Heart left ventricle (tissue), 16 donors: ENCODE results near the gene SLC13A4. TPM values are rescaled to one million over a fixed set of nuclear protein-coding genes. Genes with fewer than 3 reads are reported as not detected.

Experiments
- ATAC-seq, 4 donors: fragments of 200-7000 bp; cut with Tn5 transposase; one replicate each; pipeline ENCODE4 v1.9.1; 2020 to 2022; ENCODE audit warnings: moderate library complexity in 4 of 4, mild to moderate bottlenecking in 3 of 4, moderate number of reproducible peaks in 1 of 4
- DNase-seq, 5 donors: peaks; one replicate each; pipeline ENCODE4 v3.0.0-alpha.2; 2020
- H3K27ac ChIP-seq, 12 donors: fragments of 200-600 bp; sonication (generic) in 4 of 12; one replicate each; pipeline versions ENCODE4 v1.5.0 to v1.8.0; 2016 to 2022; ENCODE audit warnings: mild to moderate bottlenecking in 2 of 12
- H3K27me3 ChIP-seq, 9 donors: fragments of 200-600 bp; sonication (generic) in 2 of 9; one replicate each; pipeline versions ENCODE4 v1.5.1 to v1.8.0; 2016 to 2022; ENCODE audit warnings: mild to moderate bottlenecking in 3 of 9
- H3K36me3 ChIP-seq, 9 donors: fragments of 200-600 bp; sonication (generic) in 2 of 9; one replicate each; pipeline versions ENCODE4 v1.5.0 to v1.8.0; 2018 to 2022; ENCODE audit warnings: mild to moderate bottlenecking in 2 of 9
- H3K4me1 ChIP-seq, 12 donors: fragments of 200-600 bp; sonication (generic) in 4 of 12; one replicate each; pipeline versions ENCODE4 v1.5.0 to v1.8.0; 2016 to 2022; ENCODE audit warnings: mild to moderate bottlenecking in 3 of 12
- H3K4me3 ChIP-seq, 12 donors: fragments of 200-600 bp; sonication (generic) in 4 of 12; one replicate each; pipeline versions ENCODE4 v1.5.0 to v1.8.0; 2017 to 2022; ENCODE audit warnings: mild to moderate bottlenecking in 9 of 12, moderate library complexity in 4 of 12
- H3K9me3 ChIP-seq, 12 donors: fragments of 200-600 bp; sonication (generic) in 4 of 12; one replicate each; pipeline versions ENCODE4 v1.5.0 to v1.8.0; 2016 to 2022; ENCODE audit warnings: mild to moderate bottlenecking in 1 of 12
- CTCF ChIP-seq, 12 donors: fragments of 200-600 bp; sonication (generic) in 4 of 12; IDR thresholded peaks; one replicate each; pipeline versions ENCODE4 v1.5.0 to v1.8.0; 2018 to 2022; ENCODE audit warnings: antibody characterized with exemption in 12 of 12, mild to moderate bottlenecking in 5 of 12
- POLR2A ChIP-seq, 2 donors: fragments of 450-650 bp; IDR thresholded peaks; one replicate each; pipeline ENCODE4 v1.6.1; 2017; ENCODE audit warnings: antibody characterized with exemption in 2 of 2, mild to moderate bottlenecking in 2 of 2, moderate library complexity in 2 of 2
- WGBS, 4 donors: extraction: QIAGEN DNeasy Blood & Tissue Kit in 2 of 4; methylation state at CpG; one replicate each; pipeline versions ENCODE4 v1.1.5 to v1.1.7; 2013 to 2018; 5-methylcytosine and 5-hydroxymethylcytosine counted together
- intact Hi-C, 10 donors: fragments of 100-400 bp; cut with DNase I; formaldehyde crosslinking; loops; one replicate each; pipeline versions ENCODE4 v1.11.1 to v1.14.2; 2022
- polyA plus RNA-seq, 2 donors: library from polyadenylated mRNA; stranded (reverse); fragments of 200-250 nt; gene quantifications; one replicate each; pipeline ENCODE4 v1.2.3, GENCODE V29; 2013
- total RNA-seq, 9 donors: library from RNA; depleted of rRNA in 2 of 9; stranded (reverse); fragments of >200 nt in 2 of 9; fragmentation: NEBNext Ultra II Directional in 3 of 9; extraction: Animal tissue kit (Norgen Biotek cat#: 25700) in 3 of 9; gene quantifications; one replicate each; pipeline versions ENCODE4 v1.1.0 to v1.2.4, GENCODE V29; 2016 to 2023
- donor health status: ischemic (EF 13 %, LVEDD 7.1; RV severe dilation, severe dysfunction).
- donor health status: healthy with polysubstance abuse.
- donor health status: DM: no; HTN: yes; CAD: no.
- donor health status: DM: no; HTN: no; CAD: no.
- donor health status: ischemic (EF 25% LVEDD 6.9; RV normal size, moderate dysfunction).
- donor health status: ischemic (EF 25% LVEDD 5.7; RV mildly dilated, moderate dysfunction).
- donor health status: healthy.
- donor health status: DM: yes; HTN: yes; CAD: no.
- donor health status: ischemic (EF 35%, LVEDD 5.7; RV mildly dilated, moderate dysfunction).
- donor health status: nonischemic (EF 11% LVEDD 7.7; RV severe dilation, severe dysfunction).
- donor health status: DM: yes; HTN: yes; CAD: no.
- donor health status: PGD.
- donor health status: ischemic (EF 29% LVEDD 5.4; RV normal size, mild dysfunction).
- donor health status: nonischemic (EF 23%, LVEDD 6.1; RV moderate dilation, normal function).

SLC13A4 gene
- total and polyA plus RNA-seq, 11 donors: 0.08 to 1.5 (median 0.46) TPM; not detected in 1

GRCh38 chr7:135712796-135713195 lies 15.2 kb downstream of the SLC13A4 start:
- Histone ChIP-seq H3K27me3 (no peaks in the 10 kb centered on the region), H3K27ac (peak overlapping the region in 1 of 12 donors; percentile 7), H3K4me1 (peaks cover 0 to 22% (median 11%) of the 10 kb centered on the region in 12 donors), H3K36me3 (no peaks in the 10 kb centered on the region), H3K9me3 (no peaks in the 10 kb centered on the region), H3K4me3 (no peak overlapping the region)
- 29 to 51% (median 37%) methylated on average over 7 of the region's 7 CpGs for WGBS, 4 donors
- ATAC-seq (peak in 1 of 4 donors; percentile 25), DNase-seq (no peak)
- intact Hi-C loops: no loop called here
- no peak for TF ChIP-seq POLR2A (IDR thresholded peaks at IDR 0.05)
- no peak for TF ChIP-seq CTCF (IDR thresholded peaks at IDR 0.05)

- no peaks in the 10 kb centered on the region for H3K36me3 ChIP-seq
- intact Hi-C loops: no loop called here
- WGBS, 4 donors: 49 to 64% (median 58%) methylated on average over 4 of the region's 4 CpGs
- ATAC-seq (peak in 3 of 4 donors; percentile 32 to 60 (median 43)), DNase-seq (no peak)
- H3K4me3 ChIP-seq: no peak overlapping the region
- peaks cover 0 to 23% (median 11%) of the 10 kb centered on the region in 12 donors for H3K4me1 ChIP-seq
- no peaks in the 10 kb centered on the region for H3K9me3 ChIP-seq
- H3K27ac ChIP-seq: peak overlapping the region in 1 of 12 donors; percentile 7
- no peaks in the 10 kb centered on the region for H3K27me3 ChIP-seq
- TF ChIP-seq POLR2A (IDR thresholded peaks at IDR 0.05) (no peak), CTCF (IDR thresholded peaks at IDR 0.05) (peak in 2 of 12 donors; percentile 10 to 17)
These were observed 15.7 kb downstream of the SLC13A4 start for GRCh38 chr7:135712182-135712782.

- no peak for ATAC-seq
- Histone ChIP-seq H3K4me3 (no peak overlapping the region), H3K4me1 (peaks cover 0 to 23% (median 11%) of the 10 kb centered on the region in 12 donors), H3K9me3 (no peaks in the 10 kb centered on the region), H3K36me3 (no peaks in the 10 kb centered on the region), H3K27ac (no peak overlapping the region), H3K27me3 (no peaks in the 10 kb centered on the region)
- no peak for DNase-seq
- 57 to 68% (median 65%) methylated on average over 8 of the region's 8 CpGs for WGBS, 4 donors
- TF ChIP-seq CTCF (IDR thresholded peaks at IDR 0.05) (no peak), POLR2A (IDR thresholded peaks at IDR 0.05) (no peak)
- intact Hi-C loops: no loop called here
These were observed 16.9 kb downstream of the SLC13A4 start for GRCh38 chr7:135711139-135711469.

GRCh38 chr7:135710417-135711138 lies 17.4 kb downstream of the SLC13A4 start:
- peak overlapping the region in 1 of 12 donors; percentile 11 for H3K4me3 ChIP-seq
- H3K27ac ChIP-seq: no peak overlapping the region
- 43 to 59% (median 52%) methylated on average over 10 to 11 of the region's 11 CpGs for WGBS, 4 donors
- intact Hi-C loops: no loop called here
- no peaks in the 10 kb centered on the region for H3K36me3 ChIP-seq
- TF ChIP-seq CTCF (IDR thresholded peaks at IDR 0.05) (peak; percentile 35 to 73 (median 49)), POLR2A (IDR thresholded peaks at IDR 0.05) (no peak)
- H3K4me1 ChIP-seq: peaks cover 0 to 23% (median 11%) of the 10 kb centered on the region in 12 donors
- no peaks in the 10 kb centered on the region for H3K27me3 ChIP-seq
- no peak for DNase-seq
- peak in 1 of 4 donors; percentile 44 for ATAC-seq
- H3K9me3 ChIP-seq: no peaks in the 10 kb centered on the region
